Measurements from ENCODE around the gene SDK2.

Gene SDK2

DNA sequence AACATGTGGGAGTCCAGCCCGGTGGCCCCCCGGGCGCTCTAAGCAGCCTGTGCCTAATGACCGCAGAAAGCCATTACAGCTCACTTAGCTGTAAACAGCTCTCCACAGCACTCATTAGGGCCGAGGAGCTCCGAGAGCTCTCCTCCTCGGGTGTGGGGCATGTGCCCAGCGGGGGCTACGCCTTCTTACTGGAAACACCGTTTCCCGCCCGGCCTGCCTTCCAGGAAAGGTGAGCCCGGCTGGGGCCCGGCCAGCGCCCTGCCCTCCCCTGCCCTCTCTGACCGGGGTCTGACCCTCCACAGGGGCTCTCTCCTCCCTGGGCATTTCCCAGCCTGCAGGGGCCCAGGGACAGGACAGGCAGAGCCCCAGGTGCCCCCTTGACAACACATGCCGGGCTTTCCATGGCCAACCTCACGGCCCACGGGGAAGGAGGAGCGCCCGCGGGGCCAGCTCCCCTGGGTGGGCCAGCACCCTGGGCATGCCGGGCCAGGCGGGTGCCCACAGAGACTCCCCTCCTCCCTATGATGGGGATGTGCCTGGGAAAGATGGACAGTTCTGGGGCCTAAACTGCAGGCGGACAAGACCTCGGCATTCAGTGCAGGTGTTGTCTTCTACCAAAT, 72.6 kb downstream of the SDK2 start:
- TF ChIP-seq SIN3A (IDR thresholded peaks at IDR 0.05; ENCODE audit: borderline replicate concordance, insufficient read depth, low read length), result no peak
- no peak for TF ChIP-seq TAF1 (IDR thresholded peaks at IDR 0.05; ENCODE audit: borderline replicate concordance, insufficient read depth, low read length)
- no peak for TF ChIP-seq FOXP2 (optimal IDR thresholded peaks at IDR 0.05; ENCODE audit: borderline replicate concordance, extremely low read depth, extremely low read length, insufficient read depth)
- TF ChIP-seq, protein P1, sequence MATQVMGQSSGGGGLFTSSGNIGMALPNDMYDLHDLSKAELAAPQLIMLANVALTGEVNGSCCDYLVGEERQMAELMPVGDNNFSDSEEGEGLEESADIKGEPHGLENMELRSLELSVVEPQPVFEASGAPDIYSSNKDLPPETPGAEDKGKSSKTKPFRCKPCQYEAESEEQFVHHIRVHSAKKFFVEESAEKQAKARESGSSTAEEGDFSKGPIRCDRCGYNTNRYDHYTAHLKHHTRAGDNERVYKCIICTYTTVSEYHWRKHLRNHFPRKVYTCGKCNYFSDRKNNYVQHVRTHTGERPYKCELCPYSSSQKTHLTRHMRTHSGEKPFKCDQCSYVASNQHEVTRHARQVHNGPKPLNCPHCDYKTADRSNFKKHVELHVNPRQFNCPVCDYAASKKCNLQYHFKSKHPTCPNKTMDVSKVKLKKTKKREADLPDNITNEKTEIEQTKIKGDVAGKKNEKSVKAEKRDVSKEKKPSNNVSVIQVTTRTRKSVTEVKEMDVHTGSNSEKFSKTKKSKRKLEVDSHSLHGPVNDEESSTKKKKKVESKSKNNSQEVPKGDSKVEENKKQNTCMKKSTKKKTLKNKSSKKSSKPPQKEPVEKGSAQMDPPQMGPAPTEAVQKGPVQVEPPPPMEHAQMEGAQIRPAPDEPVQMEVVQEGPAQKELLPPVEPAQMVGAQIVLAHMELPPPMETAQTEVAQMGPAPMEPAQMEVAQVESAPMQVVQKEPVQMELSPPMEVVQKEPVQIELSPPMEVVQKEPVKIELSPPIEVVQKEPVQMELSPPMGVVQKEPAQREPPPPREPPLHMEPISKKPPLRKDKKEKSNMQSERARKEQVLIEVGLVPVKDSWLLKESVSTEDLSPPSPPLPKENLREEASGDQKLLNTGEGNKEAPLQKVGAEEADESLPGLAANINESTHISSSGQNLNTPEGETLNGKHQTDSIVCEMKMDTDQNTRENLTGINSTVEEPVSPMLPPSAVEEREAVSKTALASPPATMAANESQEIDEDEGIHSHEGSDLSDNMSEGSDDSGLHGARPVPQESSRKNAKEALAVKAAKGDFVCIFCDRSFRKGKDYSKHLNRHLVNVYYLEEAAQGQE (IDR thresholded peaks at IDR 0.05; ENCODE audit: insufficient read depth in 1 of 2, low read depth in 2 of 2, low read length in 2 of 2), result no peak
- TF ChIP-seq POLR2AphosphoS5 (IDR thresholded peaks at IDR 0.05; ENCODE audit: low read depth, low read length), result no peak

DNA sequence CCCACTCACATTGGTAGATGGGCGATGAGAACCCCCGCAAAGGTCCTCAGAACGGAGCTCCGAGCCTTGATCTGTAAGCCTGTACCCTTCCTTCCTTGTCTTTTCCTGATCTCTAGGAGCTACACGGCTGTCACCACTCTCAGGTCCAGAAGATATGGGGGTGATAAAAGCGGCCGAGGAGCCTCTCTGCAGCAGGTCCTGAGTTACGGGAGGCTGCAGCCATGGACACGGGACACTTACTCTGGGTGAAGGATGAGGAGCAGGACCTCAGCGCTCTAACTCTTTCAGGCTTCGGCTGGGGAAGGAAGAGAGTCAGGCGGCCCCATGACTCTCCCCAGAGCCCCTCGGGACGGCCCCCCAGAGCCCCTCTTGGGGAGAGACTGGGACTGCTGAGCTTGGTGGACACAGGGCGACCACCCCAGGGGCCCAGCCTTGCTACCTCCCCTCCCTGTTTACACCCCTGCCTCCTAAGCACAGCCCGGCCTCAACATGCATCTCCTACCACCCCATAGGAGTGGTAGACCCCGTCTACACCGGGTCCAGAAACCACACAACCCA, 74.4 kb downstream of the SDK2 start:
- TF ChIP-seq POLR2AphosphoS5 (IDR thresholded peaks at IDR 0.05; ENCODE audit: low read depth, low read length) (no peak), TAF1 (IDR thresholded peaks at IDR 0.05; ENCODE audit: borderline replicate concordance, insufficient read depth, low read length) (no peak), SIN3A (IDR thresholded peaks at IDR 0.05; ENCODE audit: borderline replicate concordance, insufficient read depth, low read length) (no peak), FOXP2 (optimal IDR thresholded peaks at IDR 0.05; ENCODE audit: borderline replicate concordance, extremely low read depth, extremely low read length, insufficient read depth) (no peak)
- TF ChIP-seq, protein P1 (IDR thresholded peaks at IDR 0.05; ENCODE audit: insufficient read depth in 1 of 2, low read depth in 2 of 2, low read length in 2 of 2), result no peak

DNA sequence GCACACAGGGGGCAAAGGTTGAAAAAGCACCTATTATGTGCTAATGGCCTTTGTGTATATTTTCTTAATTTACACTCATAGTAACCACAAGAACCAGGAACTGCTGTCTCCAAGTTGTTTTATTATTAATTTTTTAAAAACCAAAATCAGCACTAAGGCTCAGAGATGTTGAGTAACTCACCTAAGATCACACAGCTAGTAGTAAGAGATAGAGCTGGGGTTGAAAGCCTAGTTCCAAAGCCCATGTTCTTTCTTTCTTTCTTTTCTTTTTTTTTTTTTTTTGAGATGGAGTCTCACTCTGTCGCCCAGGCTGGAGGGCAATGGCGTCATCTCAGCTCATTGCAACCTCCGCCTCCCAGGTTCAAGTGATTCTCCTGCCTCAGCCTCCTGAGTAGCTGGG, 75.3 kb downstream of the SDK2 start:
- TF ChIP-seq, protein P1 (IDR thresholded peaks at IDR 0.05; ENCODE audit: insufficient read depth in 1 of 2, low read depth in 2 of 2, low read length in 2 of 2), result no peak
- TF ChIP-seq POLR2AphosphoS5 (IDR thresholded peaks at IDR 0.05; ENCODE audit: low read depth, low read length) (no peak), FOXP2 (optimal IDR thresholded peaks at IDR 0.05; ENCODE audit: borderline replicate concordance, extremely low read depth, extremely low read length, insufficient read depth) (no peak), SIN3A (IDR thresholded peaks at IDR 0.05; ENCODE audit: borderline replicate concordance, insufficient read depth, low read length) (no peak), TAF1 (IDR thresholded peaks at IDR 0.05; ENCODE audit: borderline replicate concordance, insufficient read depth, low read length) (no peak)

DNA sequence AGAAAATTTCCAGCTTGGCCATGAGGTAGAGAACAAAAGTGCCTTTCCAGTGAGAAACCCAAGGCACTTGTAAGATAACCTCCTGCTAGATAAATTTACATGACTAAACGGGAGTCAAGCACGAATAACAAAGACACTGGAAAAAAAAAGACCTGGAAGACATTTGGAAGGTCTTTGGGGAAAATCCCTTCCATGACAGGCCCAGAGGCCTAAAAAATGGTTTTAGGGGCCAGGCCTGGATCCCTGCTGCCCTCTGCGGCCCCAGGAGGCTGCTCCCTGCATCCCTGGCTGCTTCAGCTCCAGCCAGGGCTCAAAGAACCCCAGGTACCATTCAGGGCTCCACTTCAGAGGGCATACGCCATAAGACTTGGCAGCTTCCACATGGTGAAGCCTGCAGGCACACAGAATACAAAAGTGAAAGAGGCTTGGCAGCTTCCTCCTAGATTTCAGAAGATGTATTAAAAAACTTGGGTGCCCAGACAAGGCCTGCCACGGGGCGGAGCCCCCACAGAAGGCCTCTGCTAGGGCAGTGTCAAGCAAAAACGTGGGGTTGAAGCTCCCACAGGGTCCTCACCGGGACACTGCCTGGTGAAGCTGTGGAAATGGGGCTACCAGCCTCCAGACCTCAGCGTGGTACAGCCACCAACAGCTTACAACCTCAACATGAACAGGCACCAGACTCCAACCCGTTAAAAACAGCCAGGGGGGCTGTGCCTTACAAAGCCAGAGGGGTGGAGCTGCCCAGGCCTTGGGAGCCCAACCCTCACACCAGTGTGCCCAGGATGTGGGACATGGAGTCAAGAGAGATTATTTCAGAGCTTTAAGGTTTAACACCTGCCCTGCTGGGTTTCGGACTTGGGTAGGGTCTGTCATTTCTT, 77.1 kb downstream of the SDK2 start:
- no peak for TF ChIP-seq TAF1 (IDR thresholded peaks at IDR 0.05; ENCODE audit: borderline replicate concordance, insufficient read depth, low read length)
- no peak for TF ChIP-seq FOXP2 (optimal IDR thresholded peaks at IDR 0.05; ENCODE audit: borderline replicate concordance, extremely low read depth, extremely low read length, insufficient read depth)
- TF ChIP-seq SIN3A (IDR thresholded peaks at IDR 0.05; ENCODE audit: borderline replicate concordance, insufficient read depth, low read length), result no peak
- TF ChIP-seq, protein P1 (IDR thresholded peaks at IDR 0.05; ENCODE audit: insufficient read depth in 1 of 2, low read depth in 2 of 2, low read length in 2 of 2), result no peak
- TF ChIP-seq POLR2AphosphoS5 (IDR thresholded peaks at IDR 0.05; ENCODE audit: low read depth, low read length), result no peak
